ENCODE results near the gene EVPL. TPM values are rescaled to one million over a fixed set of nuclear protein-coding genes. Genes with fewer than 3 reads are reported as not detected.
"Not testable (repeated sequence)": the region's sequence is repeated elsewhere in the genome, so short reads cannot be mapped to it uniquely, and the experiment has no call there.

The EVPL gene
- total and polyA plus RNA-seq, 4 donors, result 0.17 to 0.90 (median 0.55) TPM

- DNase-seq (ENCODE audit: low read depth in 4 of 6, low spot score in 6 of 6), result peak in 1 of 6 donors; percentile 41
- H3K27ac ChIP-seq (ENCODE audit: low read depth, low read length), result no peak overlapping the region
- peaks cover 81% of the 10 kb centered on the region for H3K36me3 ChIP-seq (ENCODE audit: control insufficient read depth, insufficient read depth, low read length)
- H3K9me3 ChIP-seq (ENCODE audit: control insufficient read depth, insufficient read depth, low read length), result no peaks in the 10 kb centered on the region
- H3K4me1 ChIP-seq (ENCODE audit: control insufficient read depth, insufficient read depth, low read length), result no peaks in the 10 kb centered on the region
- WGBS (ENCODE audit: insufficient coverage), result 96% methylated on average over 15 of the region's 15 CpGs
- H3K4me3 ChIP-seq (ENCODE audit: low read depth, low read length), result no peak overlapping the region
- no peaks in the 10 kb centered on the region for H3K27me3 ChIP-seq (ENCODE audit: control insufficient read depth, insufficient read depth, low read length)
Measured at GRCh38 chr17:76063875-76064546, 36.9 kb upstream of the EVPL start.

GRCh38 chr17:76058264-76058663 lies 31.2 kb upstream of the EVPL start:
- H3K36me3 ChIP-seq (ENCODE audit: control insufficient read depth, insufficient read depth, low read length), result peaks cover 75% of the 10 kb centered on the region
- 78% methylated on average over 3 of the region's 6 CpGs for WGBS (ENCODE audit: insufficient coverage)
- DNase-seq (ENCODE audit: low read depth in 4 of 6, low spot score in 6 of 6); H3K9me3 ChIP-seq (ENCODE audit: control insufficient read depth, insufficient read depth, low read length); H3K4me1 ChIP-seq (ENCODE audit: control insufficient read depth, insufficient read depth, low read length); H3K27ac ChIP-seq (ENCODE audit: low read depth, low read length); H3K27me3 ChIP-seq (ENCODE audit: control insufficient read depth, insufficient read depth, low read length); H3K4me3 ChIP-seq (ENCODE audit: low read depth, low read length): not testable (repeated sequence)

GRCh38 chr17:76056882-76057281 lies 29.8 kb upstream of the EVPL start:
- H3K36me3 ChIP-seq (ENCODE audit: control insufficient read depth, insufficient read depth, low read length), result peaks cover 76% of the 10 kb centered on the region

GRCh38 chr17:76054112-76054476 lies 27.0 kb upstream of the EVPL start:
- Histone ChIP-seq H3K27ac (ENCODE audit: low read depth, low read length) (no peak overlapping the region), H3K27me3 (ENCODE audit: control insufficient read depth, insufficient read depth, low read length) (no peaks in the 10 kb centered on the region), H3K36me3 (ENCODE audit: control insufficient read depth, insufficient read depth, low read length) (peaks cover 67% of the 10 kb centered on the region), H3K4me1 (ENCODE audit: control insufficient read depth, insufficient read depth, low read length) (no peaks in the 10 kb centered on the region), H3K9me3 (ENCODE audit: control insufficient read depth, insufficient read depth, low read length) (no peaks in the 10 kb centered on the region), H3K4me3 (ENCODE audit: low read depth, low read length) (no peak overlapping the region)
- WGBS (ENCODE audit: insufficient coverage), result 93% methylated on average over 3 of the region's 4 CpGs
- DNase-seq (ENCODE audit: low read depth in 4 of 6, low spot score in 6 of 6), result no peak

More at GRCh38 chr17:76056882-76057281, 29.8 kb upstream of the EVPL start:
- Histone ChIP-seq H3K4me3 (ENCODE audit: low read depth, low read length) (no peak overlapping the region), H3K27ac (ENCODE audit: low read depth, low read length) (no peak overlapping the region), H3K27me3 (ENCODE audit: control insufficient read depth, insufficient read depth, low read length) (no peaks in the 10 kb centered on the region), H3K9me3 (ENCODE audit: control insufficient read depth, insufficient read depth, low read length) (no peaks in the 10 kb centered on the region), H3K4me1 (ENCODE audit: control insufficient read depth, insufficient read depth, low read length) (no peaks in the 10 kb centered on the region)
- DNase-seq (ENCODE audit: low read depth in 4 of 6, low spot score in 6 of 6), result no peak
- WGBS (ENCODE audit: insufficient coverage), result no CpG with 5 or more reads among the region's 3 CpGs

- Histone ChIP-seq H3K9me3 (ENCODE audit: control insufficient read depth, insufficient read depth, low read length) (no peaks in the 10 kb centered on the region), H3K4me3 (ENCODE audit: low read depth, low read length) (no peak overlapping the region), H3K27ac (ENCODE audit: low read depth, low read length) (no peak overlapping the region), H3K4me1 (ENCODE audit: control insufficient read depth, insufficient read depth, low read length) (no peaks in the 10 kb centered on the region), H3K36me3 (ENCODE audit: control insufficient read depth, insufficient read depth, low read length) (peaks cover 66% of the 10 kb centered on the region), H3K27me3 (ENCODE audit: control insufficient read depth, insufficient read depth, low read length) (no peaks in the 10 kb centered on the region)
- WGBS (ENCODE audit: insufficient coverage), result 96% methylated on average over 5 of the region's 17 CpGs
- no peak for DNase-seq (ENCODE audit: low read depth in 4 of 6, low spot score in 6 of 6)
Measured at GRCh38 chr17:76053246-76054111, 26.4 kb upstream of the EVPL start.

GRCh38 chr17:76051561-76051960 lies 24.5 kb upstream of the EVPL start:
- no peak overlapping the region for H3K27ac ChIP-seq (ENCODE audit: low read depth, low read length)
- H3K4me3 ChIP-seq (ENCODE audit: low read depth, low read length), result no peak overlapping the region
- no peaks in the 10 kb centered on the region for H3K9me3 ChIP-seq (ENCODE audit: control insufficient read depth, insufficient read depth, low read length)
- no peak for DNase-seq (ENCODE audit: low read depth in 4 of 6, low spot score in 6 of 6)
- WGBS (ENCODE audit: insufficient coverage), result 88% methylated on average over 1 of the region's 6 CpGs
- no peaks in the 10 kb centered on the region for H3K27me3 ChIP-seq (ENCODE audit: control insufficient read depth, insufficient read depth, low read length)
- H3K36me3 ChIP-seq (ENCODE audit: control insufficient read depth, insufficient read depth, low read length), result peaks cover 72% of the 10 kb centered on the region
- H3K4me1 ChIP-seq (ENCODE audit: control insufficient read depth, insufficient read depth, low read length), result no peaks in the 10 kb centered on the region

- DNase-seq (ENCODE audit: low read depth in 4 of 6, low spot score in 6 of 6), result no peak
- Histone ChIP-seq H3K4me1 (ENCODE audit: control insufficient read depth, insufficient read depth, low read length) (no peaks in the 10 kb centered on the region), H3K27me3 (ENCODE audit: control insufficient read depth, insufficient read depth, low read length) (no peaks in the 10 kb centered on the region), H3K9me3 (ENCODE audit: control insufficient read depth, insufficient read depth, low read length) (no peaks in the 10 kb centered on the region), H3K4me3 (ENCODE audit: low read depth, low read length) (no peak overlapping the region), H3K36me3 (ENCODE audit: control insufficient read depth, insufficient read depth, low read length) (peaks cover 73% of the 10 kb centered on the region), H3K27ac (ENCODE audit: low read depth, low read length) (no peak overlapping the region)
- WGBS (ENCODE audit: insufficient coverage), result 92% methylated on average over 2 of the region's 11 CpGs
Measured at GRCh38 chr17:76050538-76051467, 23.7 kb upstream of the EVPL start.

- WGBS (ENCODE audit: insufficient coverage), result 83% methylated on average over 15 of the region's 15 CpGs
- H3K36me3 ChIP-seq (ENCODE audit: control insufficient read depth, insufficient read depth, low read length), result peaks cover 74% of the 10 kb centered on the region
Measured at GRCh38 chr17:76049836-76050537, 22.9 kb upstream of the EVPL start.

GRCh38 chr17:76049239-76049638 lies 22.1 kb upstream of the EVPL start:
- H3K4me3 ChIP-seq (ENCODE audit: low read depth, low read length), result no peak overlapping the region
- 85% methylated on average over 2 of the region's 3 CpGs for WGBS (ENCODE audit: insufficient coverage)
- peaks cover 74% of the 10 kb centered on the region for H3K36me3 ChIP-seq (ENCODE audit: control insufficient read depth, insufficient read depth, low read length)
- DNase-seq (ENCODE audit: low read depth in 4 of 6, low spot score in 6 of 6), result no peak
- no peak overlapping the region for H3K27ac ChIP-seq (ENCODE audit: low read depth, low read length)
- no peaks in the 10 kb centered on the region for H3K27me3 ChIP-seq (ENCODE audit: control insufficient read depth, insufficient read depth, low read length)
- H3K9me3 ChIP-seq (ENCODE audit: control insufficient read depth, insufficient read depth, low read length), result no peaks in the 10 kb centered on the region
- H3K4me1 ChIP-seq (ENCODE audit: control insufficient read depth, insufficient read depth, low read length), result no peaks in the 10 kb centered on the region

More at GRCh38 chr17:76049836-76050537, 22.9 kb upstream of the EVPL start:
- no peaks in the 10 kb centered on the region for H3K9me3 ChIP-seq (ENCODE audit: control insufficient read depth, insufficient read depth, low read length)
- no peaks in the 10 kb centered on the region for H3K27me3 ChIP-seq (ENCODE audit: control insufficient read depth, insufficient read depth, low read length)
- DNase-seq (ENCODE audit: low read depth in 4 of 6, low spot score in 6 of 6), result no peak
- no peak overlapping the region for H3K27ac ChIP-seq (ENCODE audit: low read depth, low read length)
- H3K4me1 ChIP-seq (ENCODE audit: control insufficient read depth, insufficient read depth, low read length), result no peaks in the 10 kb centered on the region
- H3K4me3 ChIP-seq (ENCODE audit: low read depth, low read length), result no peak overlapping the region

Measured in spinal cord (tissue), 10 donors.